WTC11 (cell line): Measurements from ENCODE around the gene DPP4.

Source experiments
- ATF3 ChIP-seq: sonication (generic); formaldehyde crosslinking; conservative IDR thresholded peaks from 2 replicates; pipeline ENCODE4 v1.8.1; 2022; ENCODE audit warnings: mild to moderate bottlenecking, missing genetic modification reagents
- CTCF ChIP-seq: fragments of 200-600 bp; IDR thresholded peaks from 2 replicates; pipeline ENCODE4 v1.8.0; 2022; ENCODE audit warnings: antibody characterized with exemption
- JUN ChIP-seq: sonication (generic); formaldehyde crosslinking; IDR thresholded peaks from 2 replicates; pipeline ENCODE4 v1.8.0; 2023; ENCODE audit warnings: mild to moderate bottlenecking, missing genetic modification reagents
- NFE2L1 ChIP-seq: sonication (generic); formaldehyde crosslinking; IDR thresholded peaks from 2 replicates; pipeline ENCODE4 v1.8.1; 2023; ENCODE audit warnings: missing genetic modification reagents

- no peak for TF ChIP-seq CTCF
- TF ChIP-seq ATF3, result no peak
- no peak for TF ChIP-seq NFE2L1 (CRISPR knock-in tag)
- TF ChIP-seq JUN (CRISPR knock-in tag), result no peak
These were observed 75.2 kb downstream of the DPP4 start for GRCh38 chr2:161998857-161999256.
